C4-2B (cell line): ENCODE results near the gene COL6A1.

Experiments used
- CTCF ChIP-seq: fragments of 450-650 bp; conservative IDR thresholded peaks from 2 replicates; pipeline ENCODE4 v1.5.1; 2017; ENCODE audit warnings: mild to moderate bottlenecking
- ZFX ChIP-seq: fragments of 450-650 bp; IDR thresholded peaks from 2 replicates; pipeline ENCODE4 v1.6.1; 2017

- TF ChIP-seq CTCF: no peak
- no peak for TF ChIP-seq ZFX
Observed at GRCh38 chr21:46054031-46054430, 72.5 kb downstream of the COL6A1 start.
